HEK293 (cell line): Measurements from ENCODE around the gene TMEM198.

Experiments used
- CTCF ChIA-PET: fragments of 350-600 bp; formaldehyde crosslinking; extraction: SDS; loops from one replicate; lab custom pipeline; 2021; ENCODE audit warnings: antibody characterized with exemption; lab: Yijun Ruan, JAX
- POLR2A ChIA-PET: fragments of 300-600 bp; formaldehyde crosslinking; extraction: SDS; loops from one replicate; lab custom pipeline; 2020; ENCODE audit warnings: antibody characterized with exemption, inconsistent platforms; lab: Yijun Ruan, JAX
- H3K27ac ChIP-seq: fragments of 200-500 bp; sonication (Bioruptor generic); 2 replicates; pipeline ENCODE4 v1.5.1; 2014; ENCODE audit warnings: low read depth, low read length, control low read depth, inconsistent platforms; ENCODE audit errors: extremely low read depth
- H3K36me3 ChIP-seq, 2 experiments: fragments of 200-500 bp in 1 of 2; sonication (Bioruptor generic) in 1 of 2; 1 replicate in 1 of 2; 2 replicates in 1 of 2; pipeline ENCODE4 v1.5.1; 2014 to 2017; ENCODE audit warnings: inconsistent platforms in 2 of 2, low read length in 2 of 2; ENCODE audit not compliant: control insufficient read depth in 2 of 2, insufficient read depth in 1 of 2
- H3K4me1 ChIP-seq: fragments of 200-500 bp; sonication (Bioruptor generic); 2 replicates; pipeline ENCODE4 v1.5.1; 2014; ENCODE audit warnings: mild to moderate bottlenecking, low read length, inconsistent platforms; ENCODE audit not compliant: control insufficient read depth, insufficient read depth
- H3K4me3 ChIP-seq: 2 replicates; pipeline ENCODE4 v1.5.1; 2011; ENCODE audit warnings: low read depth, mild to moderate bottlenecking, control low read depth, low read length, moderate library complexity
- H3K9me3 ChIP-seq: fragments of 200-500 bp; sonication (Bioruptor generic); 2 replicates; pipeline ENCODE4 v1.5.1; 2014; ENCODE audit warnings: low read depth, low read length, inconsistent platforms; ENCODE audit not compliant: control insufficient read depth, insufficient read depth
- GLIS1 ChIP-seq: fragments of 450-650 bp; formaldehyde crosslinking; IDR thresholded peaks from 2 replicates; pipeline ENCODE4 v1.5.1; 2016; ENCODE audit warnings: missing biosample characterization, missing genetic modification characterization
- IKZF3 ChIP-seq: fragments of 450-650 bp; IDR thresholded peaks from 2 replicates; pipeline ENCODE4 v1.5.0; 2018; ENCODE audit warnings: missing biosample characterization, mild to moderate bottlenecking, missing genetic modification characterization, moderate library complexity
- KLF1 ChIP-seq: fragments of 450-650 bp; formaldehyde crosslinking; IDR thresholded peaks from 2 replicates; pipeline ENCODE4 v1.5.1; 2016; ENCODE audit warnings: missing biosample characterization, missing genetic modification characterization
- KLF16 ChIP-seq: fragments of 450-650 bp; formaldehyde crosslinking; IDR thresholded peaks from 2 replicates; pipeline ENCODE4 v1.5.1; 2017; ENCODE audit warnings: missing biosample characterization, missing genetic modification characterization
- KLF17 ChIP-seq: fragments of 450-650 bp; formaldehyde crosslinking; IDR thresholded peaks from 2 replicates; pipeline ENCODE4 v1.5.1; 2016; ENCODE audit warnings: missing biosample characterization, missing genetic modification characterization
- PRDM10 ChIP-seq: fragments of 450-650 bp; formaldehyde crosslinking; IDR thresholded peaks from 2 replicates; pipeline ENCODE4 v1.5.1; 2016; ENCODE audit warnings: missing biosample characterization, missing genetic modification characterization
- RBAK ChIP-seq: fragments of 450-650 bp; formaldehyde crosslinking; IDR thresholded peaks from 2 replicates; pipeline ENCODE4 v1.5.1; 2016; ENCODE audit warnings: missing biosample characterization, missing genetic modification characterization
- ZFP37 ChIP-seq: fragments of 450-650 bp; formaldehyde crosslinking; IDR thresholded peaks from 2 replicates; pipeline ENCODE4 v1.5.1; 2016; ENCODE audit warnings: missing biosample characterization, missing genetic modification characterization
- ZIC2 ChIP-seq: fragments of 450-650 bp; formaldehyde crosslinking; IDR thresholded peaks from 2 replicates; pipeline ENCODE4 v1.5.1; 2016; ENCODE audit warnings: missing biosample characterization, missing genetic modification characterization
- ZNF146 ChIP-seq: fragments of 450-650 bp; formaldehyde crosslinking; IDR thresholded peaks from 2 replicates; pipeline ENCODE4 v1.5.1; 2016; ENCODE audit warnings: missing biosample characterization, missing genetic modification characterization
- ZNF2 ChIP-seq: fragments of 450-650 bp; formaldehyde crosslinking; IDR thresholded peaks from 2 replicates; pipeline ENCODE4 v1.5.1; 2016; ENCODE audit warnings: missing biosample characterization, missing genetic modification characterization
- ZNF544 ChIP-seq: fragments of 450-650 bp; formaldehyde crosslinking; IDR thresholded peaks from 2 replicates; pipeline ENCODE4 v1.5.0; 2017; ENCODE audit warnings: missing biosample characterization, missing genetic modification characterization
- ZNF626 ChIP-seq: fragments of 450-650 bp; sonication (Bioruptor Pico); formaldehyde crosslinking; IDR thresholded peaks from 2 replicates; pipeline ENCODE4 v1.5.1; 2018; ENCODE audit warnings: missing biosample characterization, missing genetic modification characterization, inconsistent platforms
- ZNF645 ChIP-seq: fragments of 450-650 bp; formaldehyde crosslinking; IDR thresholded peaks from 2 replicates; pipeline ENCODE4; 2016; ENCODE audit warnings: missing biosample characterization, missing genetic modification characterization

The TMEM198 gene

GRCh38 chr2:219537657-219538488, 6.0 kb upstream of the TMEM198 start:
- H3K36me3 ChIP-seq, result peaks cover 0 to 32% of the 10 kb centered on the region in 2 experiments; a peak in 1 of 3 replicates
- H3K4me1 ChIP-seq, result no peaks in the 10 kb centered on the region
- no peaks in the 10 kb centered on the region for H3K9me3 ChIP-seq
- POLR2A ChIA-PET, result no interaction called here
- H3K4me3 ChIP-seq, result no peak overlapping the region
- no peak overlapping the region for H3K27ac ChIP-seq
- CTCF ChIA-PET, result interaction anchor here (0.5 to 4.2 kb wide), 8 partner anchors 7 to 319 kb away, joined by 3 to 68 read pairs (median 4); no protein-coding TSS in a partner anchor
- TF ChIP-seq ZIC2 (tag by site-specific recombination) (peak; percentile 90), GLIS1 (tag by site-specific recombination) (peak; percentile 89), RBAK (no peak), PRDM10 (peak; percentile 85), ZFP37 (tag by site-specific recombination) (no peak), KLF17 (tag by site-specific recombination) (peak; percentile 62; the same call in 1 of the 2 replicates)

- H3K27ac ChIP-seq, result no peak overlapping the region
- no peaks in the 10 kb centered on the region for H3K4me1 ChIP-seq
- TF ChIP-seq ZNF544, result no peak
- TF ChIP-seq ZIC2 (tag by site-specific recombination), result peak; percentile 52
- ChIA-PET POLR2A (no interaction called here), CTCF (interaction anchor here (1.0 to 4.2 kb wide), 6 partner anchors 8 to 136 kb away, joined by 3 to 68 read pairs (median 4); no protein-coding TSS in a partner anchor)
- H3K36me3 ChIP-seq, result peaks cover 0 to 32% of the 10 kb centered on the region in 2 experiments; a peak in 1 of 3 replicates
- H3K9me3 ChIP-seq, result no peaks in the 10 kb centered on the region
- no peak overlapping the region for H3K4me3 ChIP-seq
Observed at GRCh38 chr2:219538504-219538951, 5.3 kb upstream of the TMEM198 start.

GRCh38 chr2:219538956-219539788, 4.7 kb upstream of the TMEM198 start:
- Histone ChIP-seq H3K27ac (no peak overlapping the region), H3K36me3 (peaks cover 0 to 32% of the 10 kb centered on the region in 2 experiments; a peak in 1 of 3 replicates), H3K4me3 (no peak overlapping the region)
- ChIA-PET POLR2A (no interaction called here), CTCF (interaction anchor here (0.7 to 7.2 kb wide), 9 partner anchors 9 to 149 kb away, joined by 3 to 112 read pairs (median 4); no protein-coding TSS in a partner anchor)
- TF ChIP-seq ZNF645 (tag by site-specific recombination) (no peak), KLF16 (no peak), ZNF626 (no peak), ZNF146 (no peak), ZNF2 (no peak), IKZF3 (tag by site-specific recombination) (no peak), KLF1 (tag by site-specific recombination) (no peak)
- TF ChIP-seq, all 188 proteins: peak for 0
- Histone ChIP-seq H3K4me1 (no peaks in the 10 kb centered on the region), H3K9me3 (no peaks in the 10 kb centered on the region)
